Measurements from ENCODE around the gene FBXO4.

GRCh38 chr5:41883243-41883642 is 41.8 kb upstream of the FBXO4 start:
- no peak for TF ChIP-seq CTCF (IDR thresholded peaks at IDR 0.05)
- no peak for TF ChIP-seq POLR2AphosphoS5 (IDR thresholded peaks at IDR 0.05)
- no peak for TF ChIP-seq POLR2A (IDR thresholded peaks at IDR 0.05)
- TF ChIP-seq EP300 (IDR thresholded peaks at IDR 0.05), result no peak

Measured in suprapubic skin (tissue), 4 donors.